ENCODE data around the gene JUN. TPM values are rescaled to one million over a fixed set of nuclear protein-coding genes. Genes with fewer than 3 reads are reported as not detected.

The JUN gene
- total and polyA plus RNA-seq, 2 of the 13 experiments (the other 11 are each of a cell fraction or from before 2014, with no cell fraction given): 18.2 to 22.3 TPM

- TF ChIP-seq CSRNP1 (CRISPR knock-in tag; IDR thresholded peaks at IDR 0.05): peak; percentile 44; the same call in 1 of the 2 replicates
- no peak for TF ChIP-seq KMT2A (CRISPR knock-in tag; IDR thresholded peaks at IDR 0.05)
- peak; percentile 38 for TF ChIP-seq CBX1 (IDR thresholded peaks at IDR 0.05; ENCODE audit: low read depth)
- peak; percentile 93 for TF ChIP-seq ZNF605 (CRISPR knock-in tag; IDR thresholded peaks at IDR 0.05)
- peak; percentile 76; the same call in 1 of the 2 replicates for TF ChIP-seq ZMYM2 (CRISPR knock-in tag; IDR thresholded peaks at IDR 0.05)
- no peak for TF ChIP-seq ZNF782 (CRISPR knock-in tag; IDR thresholded peaks at IDR 0.05; ENCODE audit: borderline replicate concordance)
- TF ChIP-seq MNT (IDR thresholded peaks at IDR 0.05): 0 out of 2 replicates have a peak, but pooled peaks have one; percentile 27
- no peak for TF ChIP-seq ZNF543 (CRISPR knock-in tag; IDR thresholded peaks at IDR 0.05)
- no peak for TF ChIP-seq ZNF678 (CRISPR knock-in tag; IDR thresholded peaks at IDR 0.05)
- TF ChIP-seq MIER2 (CRISPR knock-in tag; IDR thresholded peaks at IDR 0.05): peak; percentile 25; the same call in 1 of the 2 replicates
- TF ChIP-seq ZNF232 (CRISPR knock-in tag; IDR thresholded peaks at IDR 0.05; ENCODE audit: borderline replicate concordance): peak; percentile 49; the same call in 1 of the 2 replicates
- no peak for TF ChIP-seq BCL3 (CRISPR knock-in tag; IDR thresholded peaks at IDR 0.05)
- no peak for TF ChIP-seq ZFP90 (CRISPR knock-in tag; IDR thresholded peaks at IDR 0.05; ENCODE audit: borderline replicate concordance)
- TF ChIP-seq KDM6A (CRISPR knock-in tag; IDR thresholded peaks at IDR 0.05; ENCODE audit: low read depth): peak; percentile 62; the same call in 1 of the 2 replicates
- TF ChIP-seq ELF1 (CRISPR knock-in tag; IDR thresholded peaks at IDR 0.05): peak; percentile 74
- TF ChIP-seq CREBL2 (CRISPR knock-in tag; IDR thresholded peaks at IDR 0.05; ENCODE audit: borderline replicate concordance): no peak
- no peak for TF ChIP-seq HCFC1 (IDR thresholded peaks at IDR 0.05; ENCODE audit: low read depth, low read length)
- no peak for TF ChIP-seq NFIB (CRISPR knock-in tag; IDR thresholded peaks at IDR 0.05; ENCODE audit: borderline replicate concordance)
- TF ChIP-seq GPBP1L1 (CRISPR knock-in tag; IDR thresholded peaks at IDR 0.05): no peak
- no peak for TF ChIP-seq HOXD1 (CRISPR knock-in tag; IDR thresholded peaks at IDR 0.05)
- TF ChIP-seq KDM2A (CRISPR knock-in tag; IDR thresholded peaks at IDR 0.05; ENCODE audit: borderline replicate concordance, low read depth): peak; percentile 66; the same call in 1 of the 2 replicates
Measured at GRCh38 chr1:58755468-58755872, 28.4 kb downstream of the JUN start (continued).

Data from HepG2 (cell line).